ENCODE results near the gene C3orf20.

DNA sequence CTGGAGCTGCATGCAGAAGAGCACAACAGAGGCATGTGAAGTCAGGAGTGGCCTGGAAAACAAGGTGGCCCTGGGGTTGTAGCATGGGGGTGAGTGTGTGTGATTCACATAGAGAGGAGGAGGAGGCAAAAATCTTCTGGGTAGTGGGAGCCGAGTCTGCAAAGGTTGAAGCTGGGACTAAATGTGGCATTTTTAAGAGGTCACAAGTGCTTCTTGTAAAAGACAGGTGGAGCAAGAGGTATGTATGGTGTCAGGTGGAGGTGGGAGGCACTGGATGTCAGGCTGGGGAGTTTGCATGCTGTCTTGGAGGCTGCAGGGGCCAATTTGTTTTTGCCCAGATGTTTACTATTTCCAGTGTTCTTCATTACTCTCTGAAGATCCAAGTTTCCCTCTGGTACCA lies 42.4 kb downstream of the C3orf20 start:
- TF ChIP-seq, protein P1, sequence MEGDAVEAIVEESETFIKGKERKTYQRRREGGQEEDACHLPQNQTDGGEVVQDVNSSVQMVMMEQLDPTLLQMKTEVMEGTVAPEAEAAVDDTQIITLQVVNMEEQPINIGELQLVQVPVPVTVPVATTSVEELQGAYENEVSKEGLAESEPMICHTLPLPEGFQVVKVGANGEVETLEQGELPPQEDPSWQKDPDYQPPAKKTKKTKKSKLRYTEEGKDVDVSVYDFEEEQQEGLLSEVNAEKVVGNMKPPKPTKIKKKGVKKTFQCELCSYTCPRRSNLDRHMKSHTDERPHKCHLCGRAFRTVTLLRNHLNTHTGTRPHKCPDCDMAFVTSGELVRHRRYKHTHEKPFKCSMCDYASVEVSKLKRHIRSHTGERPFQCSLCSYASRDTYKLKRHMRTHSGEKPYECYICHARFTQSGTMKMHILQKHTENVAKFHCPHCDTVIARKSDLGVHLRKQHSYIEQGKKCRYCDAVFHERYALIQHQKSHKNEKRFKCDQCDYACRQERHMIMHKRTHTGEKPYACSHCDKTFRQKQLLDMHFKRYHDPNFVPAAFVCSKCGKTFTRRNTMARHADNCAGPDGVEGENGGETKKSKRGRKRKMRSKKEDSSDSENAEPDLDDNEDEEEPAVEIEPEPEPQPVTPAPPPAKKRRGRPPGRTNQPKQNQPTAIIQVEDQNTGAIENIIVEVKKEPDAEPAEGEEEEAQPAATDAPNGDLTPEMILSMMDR (conservative IDR thresholded peaks at IDR 0.05; ENCODE audit: low read depth, low read length), result no peak
- TF ChIP-seq EZH2 (IDR thresholded peaks at IDR 0.05; ENCODE audit: low read length, unreplicated experiment), result no peak
- TF ChIP-seq EZH2phosphoT487 (IDR thresholded peaks at IDR 0.05; ENCODE audit: borderline replicate concordance, low read length), result no peak

All from PC-3 (cell line).